HK-2 (cell line): Measurements from ENCODE around the gene TSHZ2.

Source experiments
- DNase-seq: peaks from one replicate; pipeline ENCODE4 v3.0.0-alpha.2; 2018; ENCODE audit not compliant: unreplicated experiment

TSHZ2 gene

DNA sequence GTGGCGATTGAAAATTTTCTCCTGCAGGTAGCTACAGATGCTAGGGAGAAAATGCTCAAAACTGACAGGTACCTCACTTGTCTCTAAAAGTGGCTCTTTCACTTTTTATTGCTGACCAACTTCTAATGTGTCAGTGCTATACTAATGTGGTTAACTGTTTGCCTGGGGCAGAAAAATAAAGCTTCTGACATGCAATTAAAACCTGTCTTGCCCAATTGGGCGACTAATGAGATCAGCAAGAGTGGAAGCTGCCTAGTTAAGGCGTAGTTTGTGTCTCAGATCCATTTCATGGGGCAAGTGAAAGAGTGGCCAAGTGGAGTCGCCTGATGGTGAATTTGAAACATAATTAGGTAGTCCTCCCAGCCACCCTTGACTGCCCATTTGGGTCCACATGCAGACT is 193.3 kb downstream of the TSHZ2 start:
- no peak for DNase-seq

DNA sequence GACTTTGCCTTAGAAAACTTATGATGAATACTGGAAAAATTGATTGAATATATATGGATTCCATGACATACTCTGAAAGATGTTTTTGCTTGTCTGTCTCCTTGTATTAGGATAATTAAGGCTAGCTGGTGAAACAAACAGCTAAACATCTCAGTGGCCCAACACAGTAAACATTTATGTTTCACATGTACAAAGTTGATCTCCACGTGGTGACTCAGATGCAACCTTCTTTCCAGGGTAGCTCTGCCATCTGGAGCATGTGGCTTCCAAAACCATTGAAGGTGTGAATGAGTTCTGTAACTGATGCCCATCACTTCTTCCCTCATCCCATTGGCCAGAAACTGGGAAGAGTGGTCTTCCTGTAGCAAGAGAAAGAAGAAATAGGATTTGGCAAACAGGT is 196.3 kb downstream of the TSHZ2 start:
- DNase-seq: no peak

GRCh38 chr20:53170196-53170595 is 198.0 kb downstream of the TSHZ2 start:
- DNase-seq: no peak

GRCh38 chr20:53171065-53171464 is 198.9 kb downstream of the TSHZ2 start:
- DNase-seq: no peak

- no peak for DNase-seq
Observed at GRCh38 chr20:53174454-53174853, 202.3 kb downstream of the TSHZ2 start.

GRCh38 chr20:53175135-53175780 is 203.1 kb downstream of the TSHZ2 start:
- DNase-seq: no peak

- no peak for DNase-seq
Observed at GRCh38 chr20:53176134-53176533, 204.0 kb downstream of the TSHZ2 start.

DNA sequence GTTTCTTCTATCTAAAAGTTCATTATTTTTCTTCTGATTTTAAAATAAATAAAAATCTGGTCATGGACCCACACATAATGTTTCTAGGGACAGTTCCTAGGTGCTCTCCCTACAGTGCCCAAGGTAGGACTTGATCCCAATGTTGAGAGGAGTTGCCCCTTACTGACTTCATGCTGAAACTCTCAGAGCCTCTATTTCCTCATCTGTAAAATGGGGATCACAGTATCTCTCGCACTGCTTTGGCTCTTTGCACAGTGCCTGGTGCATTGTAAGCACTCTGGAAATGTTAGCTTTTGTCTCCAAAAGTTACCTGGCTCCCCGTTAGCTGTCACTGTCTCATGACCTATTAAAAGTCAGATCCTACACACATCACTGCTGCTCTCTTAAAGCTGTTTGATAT is 205.5 kb downstream of the TSHZ2 start:
- DNase-seq: no peak

- no peak for DNase-seq
Observed at GRCh38 chr20:53179749-53180148, 207.6 kb downstream of the TSHZ2 start.

GRCh38 chr20:53180928-53181362 is 208.8 kb downstream of the TSHZ2 start:
- DNase-seq: no peak

DNA sequence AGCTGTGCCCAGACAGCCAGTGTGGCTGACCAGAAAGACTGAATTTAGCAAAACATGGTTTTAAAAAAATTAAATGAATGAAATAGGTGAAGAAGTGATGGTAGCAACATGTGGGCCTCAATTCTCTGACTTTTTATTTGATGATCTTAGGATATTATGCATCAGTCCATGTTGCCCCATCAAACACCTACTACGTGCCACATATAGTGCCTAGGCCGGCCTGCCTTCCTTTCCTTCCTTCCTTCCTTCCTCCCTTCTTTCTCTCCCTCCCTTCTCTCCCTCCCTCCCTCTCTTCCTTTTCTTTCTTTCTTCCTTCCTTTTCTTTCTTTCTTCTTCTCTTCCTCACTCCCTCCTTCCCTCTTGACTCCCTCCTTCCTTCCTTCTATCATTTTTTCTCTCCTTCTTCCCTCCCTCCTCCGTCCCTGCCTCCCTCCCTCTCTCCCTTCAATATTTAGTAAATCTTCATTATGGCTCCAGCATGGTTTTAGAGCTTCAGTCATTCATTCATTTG is 209.8 kb downstream of the TSHZ2 start:
- DNase-seq: no peak

- DNase-seq: no peak
Observed at GRCh38 chr20:53183181-53183580, 211.0 kb downstream of the TSHZ2 start.

- no peak for DNase-seq
Observed at GRCh38 chr20:53186635-53187034, 214.5 kb downstream of the TSHZ2 start.

- no peak for DNase-seq
Observed at GRCh38 chr20:53187392-53188068, 215.4 kb downstream of the TSHZ2 start.

DNA sequence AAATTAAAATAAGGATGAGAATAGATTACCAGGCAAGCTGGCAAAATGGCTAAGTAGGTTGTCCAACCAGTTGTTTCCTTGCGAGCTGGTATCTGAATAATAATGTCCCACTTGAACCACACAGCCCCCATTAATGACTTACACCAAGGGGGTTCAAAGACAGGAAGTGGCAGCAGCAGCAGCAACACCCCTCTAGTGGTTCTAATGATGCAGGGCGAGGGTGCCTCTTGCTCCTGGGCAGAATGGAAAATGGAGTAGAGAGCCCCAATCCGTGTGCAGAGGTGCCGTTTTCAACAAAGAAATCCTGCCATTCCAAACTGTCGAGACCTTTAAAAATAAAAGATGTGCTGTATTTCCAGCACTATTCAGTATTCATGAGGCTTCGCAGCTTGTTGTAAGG is 218.1 kb downstream of the TSHZ2 start:
- no peak for DNase-seq

GRCh38 chr20:53191957-53192356 is 219.8 kb downstream of the TSHZ2 start:
- no peak for DNase-seq

GRCh38 chr20:53194306-53195290 is 222.4 kb downstream of the TSHZ2 start:
- DNase-seq: no peak

DNA sequence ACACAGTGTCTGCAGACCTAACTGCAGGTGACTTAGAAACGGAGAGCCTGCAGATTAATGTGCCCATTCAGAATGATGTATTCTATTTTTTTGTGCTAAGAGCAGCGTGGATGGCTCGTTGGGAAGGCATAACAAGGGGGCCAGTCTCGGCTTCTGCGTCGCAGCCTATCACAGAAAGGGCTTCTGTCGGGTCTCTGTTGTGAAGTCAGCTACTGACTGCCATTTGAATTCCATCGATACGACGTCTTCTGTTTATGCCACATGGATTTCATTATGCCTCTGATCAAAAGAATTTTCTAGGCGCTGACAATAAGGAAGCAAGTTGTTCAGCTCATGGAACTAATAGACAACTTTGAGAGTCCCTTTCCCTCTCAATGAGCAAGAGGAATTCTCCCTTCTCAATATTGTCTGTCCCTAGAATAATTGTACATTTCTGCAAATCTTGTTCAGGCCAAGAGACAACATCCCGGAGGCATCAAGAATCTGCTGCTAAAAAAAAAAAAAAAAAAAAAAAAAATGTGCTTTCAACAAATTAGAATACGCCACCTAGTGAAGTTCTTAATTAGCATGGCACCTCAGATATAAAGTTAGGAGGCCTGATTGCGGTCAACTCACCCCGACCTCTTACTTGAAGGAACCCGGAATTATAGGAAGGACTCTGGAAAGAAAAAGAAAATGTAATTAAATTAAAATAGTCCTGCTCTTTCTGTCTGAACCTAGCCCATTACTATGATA is 223.9 kb downstream of the TSHZ2 start:
- DNase-seq: no peak

- no peak for DNase-seq
Observed at GRCh38 chr20:53201588-53201987, 229.4 kb downstream of the TSHZ2 start.

DNA sequence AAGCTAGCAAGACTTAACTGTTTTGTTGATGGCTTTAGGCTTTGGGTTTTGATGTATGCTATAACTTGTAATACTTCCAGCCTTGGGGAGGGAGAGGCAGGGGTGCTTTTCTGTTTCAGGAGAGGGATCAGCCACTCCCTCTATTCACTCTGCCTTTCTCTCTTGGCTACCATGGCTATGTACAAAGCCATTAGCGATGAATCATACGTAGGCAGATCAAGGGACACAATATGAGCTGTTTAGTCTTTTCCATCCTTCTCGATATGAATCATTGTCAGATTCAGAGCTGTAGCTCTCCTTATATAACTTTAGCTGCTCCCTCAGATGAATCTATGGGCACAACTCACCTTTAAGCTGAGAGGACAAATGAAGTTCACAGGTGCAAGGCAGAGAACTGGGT is 230.6 kb downstream of the TSHZ2 start:
- DNase-seq: no peak

- no peak for DNase-seq
Observed at GRCh38 chr20:53205046-53205445, 232.9 kb downstream of the TSHZ2 start.
